H1 (cell line): Measurements from ENCODE around the gene HSPA2. TPM values are rescaled to one million over a fixed set of nuclear protein-coding genes. Genes with fewer than 3 reads are reported as not detected.

Experiments
- BCL11A ChIP-seq, 2 experiments: IDR thresholded peaks; one replicate each; pipeline ENCODE4 v1.6.1; 2011; ENCODE audit warnings: low read depth in 2 of 2, low read length in 2 of 2, mild to moderate bottlenecking in 2 of 2
- GABPA ChIP-seq: IDR thresholded peaks from 2 replicates; pipeline ENCODE4 v1.6.1; 2011; ENCODE audit warnings: mild to moderate bottlenecking, low read length, moderate library complexity, borderline replicate concordance; ENCODE audit not compliant: insufficient read depth
- POLR2A ChIP-seq, 2 experiments: IDR thresholded peaks; 1 replicate in 1 of 2; 2 replicates in 1 of 2; pipeline ENCODE4 v1.6.1; 2011; ENCODE audit warnings: low read depth in 2 of 2, low read length in 2 of 2, mild to moderate bottlenecking in 2 of 2; ENCODE audit errors: control extremely low read depth in 1 of 2
- TAF1 ChIP-seq: IDR thresholded peaks from 2 replicates; pipeline ENCODE4 v1.6.1; 2011; ENCODE audit warnings: mild to moderate bottlenecking, low read depth, low read length
- polyA plus RNA-seq, 7 experiments: library from polyadenylated mRNA; depleted of rRNA in 3 of 7; stranded (reverse) in 5 of 7; unstranded in 2 of 7; fragments of >200 nt in 5 of 7; fragments of 200-250 nt in 2 of 7; gene quantifications; 1 replicate in 5 of 7; 2 replicates in 1 of 7; 4 replicates in 1 of 7; pipeline versions ENCODE4 v1.2.1 to v1.2.3, GENCODE V29; 2011 to 2013; ENCODE audit warnings: missing spikeins in 2 of 7, mixed read lengths in 2 of 7
- total RNA-seq: library from RNA; stranded (reverse); fragmentation: NEBNext Ultra II Directional; extraction: Animal tissue kit (Norgen Biotek cat#: 25700); gene quantifications from 2 replicates; pipeline ENCODE4 v1.2.1, GENCODE V29; 2021
- TF ChIP-seq, protein P1 (sequence below): IDR thresholded peaks from 2 replicates; pipeline ENCODE4 v1.6.1; 2012; ENCODE audit warnings: inconsistent platforms

Gene HSPA2
- total and polyA plus RNA-seq, 2 of the 8 experiments (the other 6 are each of a cell fraction or from before 2014, with no cell fraction given): 30.5 to 82.9 TPM

DNA sequence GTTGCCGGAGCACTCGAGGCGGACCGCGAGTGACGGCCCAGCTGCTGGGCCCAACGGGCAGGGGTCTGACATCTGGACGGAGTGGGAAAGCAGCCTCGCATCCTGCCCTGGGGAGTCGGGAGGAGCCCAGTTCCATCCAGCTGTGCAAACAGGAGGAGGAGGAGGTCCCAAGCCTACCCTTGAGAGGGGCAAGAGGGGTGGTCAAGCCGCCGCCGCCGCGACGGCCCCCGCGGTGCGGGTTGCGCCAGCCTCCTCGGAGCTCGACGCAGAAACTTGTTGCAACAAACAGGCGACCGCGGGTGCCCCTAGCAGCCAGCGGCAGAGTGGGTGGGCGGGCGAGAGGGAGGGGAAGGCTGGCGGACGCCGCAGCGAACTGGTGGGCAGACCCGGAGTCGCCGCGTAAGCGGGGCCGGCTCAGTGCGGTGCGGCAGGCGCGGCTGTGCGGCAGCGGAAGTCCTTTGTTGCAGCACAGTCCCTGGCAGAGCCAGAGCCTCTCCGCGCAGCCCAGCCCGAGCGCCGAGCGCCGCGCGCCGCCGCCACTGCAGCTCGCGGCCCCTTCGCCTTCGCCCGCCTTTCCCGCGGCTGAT, 36.1 kb upstream of the HSPA2 start, which contains the start of gene ZBTB1 (continued):
- TF ChIP-seq BCL11A (IDR thresholded peaks at IDR 0.05; ENCODE audit: low read depth in 2 of 2, low read length in 2 of 2): no peak
- TF ChIP-seq GABPA: 0 out of 2 replicates have a peak, but pooled peaks have one; percentile 8
- TF ChIP-seq TAF1: peak; percentile 93
- peak; percentile 64 to 96 for TF ChIP-seq POLR2A (IDR thresholded peaks at IDR 0.05; ENCODE audit: control extremely low read depth in 1 of 2, low read depth in 2 of 2, low read length in 2 of 2)
- TF ChIP-seq, protein P1, sequence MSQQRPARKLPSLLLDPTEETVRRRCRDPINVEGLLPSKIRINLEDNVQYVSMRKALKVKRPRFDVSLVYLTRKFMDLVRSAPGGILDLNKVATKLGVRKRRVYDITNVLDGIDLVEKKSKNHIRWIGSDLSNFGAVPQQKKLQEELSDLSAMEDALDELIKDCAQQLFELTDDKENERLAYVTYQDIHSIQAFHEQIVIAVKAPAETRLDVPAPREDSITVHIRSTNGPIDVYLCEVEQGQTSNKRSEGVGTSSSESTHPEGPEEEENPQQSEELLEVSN: 0 out of 2 replicates have a peak, but pooled peaks have one; percentile 36
